Lung (tissue), 16 donors: ENCODE measurements around the gene TXNDC5. TPM values are rescaled to one million over a fixed set of nuclear protein-coding genes. Genes with fewer than 3 reads are reported as not detected.

Experiments used
- ATAC-seq: fragments of 200-7000 bp; cut with Tn5 transposase; one replicate; pipeline ENCODE4 v1.9.1; 2020; ENCODE audit warnings: moderate number of reproducible peaks; ENCODE audit not compliant: insufficient read depth, low FRiP score
- DNase-seq, 3 donors: peaks; one replicate each; pipeline ENCODE4 v3.0.0-alpha.2; 2013 to 2017
- H3K27ac ChIP-seq, 2 donors: one replicate each; pipeline ENCODE4 v1.5.1; 2013; ENCODE audit warnings: mild to moderate bottlenecking in 2 of 2, moderate library complexity in 2 of 2, control low read depth in 1 of 2, inconsistent platforms in 1 of 2, low read depth in 1 of 2, low read length in 1 of 2
- H3K27me3 ChIP-seq, 3 donors: one replicate each; pipeline ENCODE4 v1.5.1; 2013; ENCODE audit warnings: low read length in 2 of 3; ENCODE audit not compliant: control insufficient read depth in 3 of 3, insufficient read depth in 3 of 3
- H3K36me3 ChIP-seq, 4 donors: one replicate each; pipeline ENCODE4 v1.5.1; 2013; ENCODE audit warnings: low read length in 4 of 4, mild to moderate bottlenecking in 1 of 4, moderate library complexity in 1 of 4; ENCODE audit not compliant: control insufficient read depth in 4 of 4, insufficient read depth in 4 of 4
- H3K4me1 ChIP-seq, 5 donors: one replicate each; pipeline ENCODE4 v1.5.1; 2013; ENCODE audit warnings: low read length in 5 of 5, mild to moderate bottlenecking in 2 of 5, moderate library complexity in 1 of 5; ENCODE audit not compliant: control insufficient read depth in 5 of 5, insufficient read depth in 5 of 5
- H3K4me3 ChIP-seq: one replicate; pipeline ENCODE4 v1.5.1; 2013; ENCODE audit warnings: mild to moderate bottlenecking, control low read depth, moderate library complexity
- H3K9ac ChIP-seq, 2 donors: one replicate each; pipeline ENCODE4 v1.5.1; 2013; ENCODE audit warnings: low read length in 2 of 2, control low read depth in 1 of 2; ENCODE audit not compliant: insufficient read depth in 1 of 2
- H3K9me3 ChIP-seq, 4 donors: one replicate each; pipeline ENCODE4 v1.5.1; 2013; ENCODE audit warnings: low read length in 3 of 4, mild to moderate bottlenecking in 1 of 4, moderate library complexity in 1 of 4; ENCODE audit not compliant: control insufficient read depth in 4 of 4, insufficient read depth in 3 of 4
- WGBS, 2 donors: extraction: QIAGEN DNeasy Blood & Tissue Kit; methylation state at CpG; one replicate each; pipeline ENCODE4 v1.1.7; 2013; 5-methylcytosine and 5-hydroxymethylcytosine counted together
- long read RNA-seq, 5 donors: transcript quantifications; one replicate each; lab custom pipeline, GENCODE V29; 2026
- polyA plus RNA-seq, 2 donors: library from polyadenylated mRNA; stranded (reverse); fragments of 200-250 nt; gene quantifications; one replicate each; pipeline ENCODE4 v1.2.1, GENCODE V29; 2013
- total RNA-seq, 2 donors: library from RNA; depleted of rRNA in 1 of 2; stranded (reverse); fragments of >200 nt in 1 of 2; gene quantifications; one replicate each; pipeline ENCODE4 v1.2.1, GENCODE V29; 2014 to 2021
- TF ChIP-seq, protein P1 (sequence below): IDR thresholded peaks from 2 replicates; pipeline ENCODE4 v1.5.1; 2012; ENCODE audit warnings: mild to moderate bottlenecking; ENCODE audit errors: control extremely low read depth, extremely low read depth
- donor health status: control.
- donor health status: control.
- donor health status: Bipolar disorder and iron deficiency.
- donor health status: healthy.
- donor health status: DM: yes; HTN: yes; CAD: no.

TXNDC5 gene
- 100 to 1,000 TPM; 115 to 177 TPM for total RNA-seq
- 100 to 1,000 TPM in 1 of 2 donors, 10 to 100 TPM in 1; 79.2 to 131 TPM for polyA plus RNA-seq
- long read RNA-seq, donor 1, transcript TXNDC5-201 (10 exons, 2,964 nt), result major isoform, 53 of 61 reads
- long read RNA-seq, donor 1, partial matches to known transcripts, result 7 of 61 reads
- long read RNA-seq, donor 1, other reads (novel, unspliced or antisense), result 0 of 61 reads
- long read RNA-seq, donor 2, transcript TXNDC5-201 (10 exons, 2,964 nt), result major isoform, 10 of 11 reads
- long read RNA-seq, donor 2, partial matches to known transcripts, result 0 of 11 reads
- long read RNA-seq, donor 2, other reads (novel, unspliced or antisense), result 0 of 11 reads
- long read RNA-seq, donor 3, transcript TXNDC5-201 (10 exons, 2,964 nt), result major isoform, 18 of 18 reads
- long read RNA-seq, donor 3, partial matches to known transcripts, result 0 of 18 reads
- long read RNA-seq, donor 3, other reads (novel, unspliced or antisense), result 0 of 18 reads
- long read RNA-seq, donor 4, transcript TXNDC5-201 (10 exons, 2,964 nt), result major isoform, 6 of 7 reads
- long read RNA-seq, donor 4, partial matches to known transcripts, result 0 of 7 reads
- long read RNA-seq, donor 4, other reads (novel, unspliced or antisense), result 0 of 7 reads
- long read RNA-seq, donor 5, transcript TXNDC5-201 (10 exons, 2,964 nt), result major isoform, 42 of 48 reads
- long read RNA-seq, donor 5, partial matches to known transcripts, result 0 of 48 reads
- long read RNA-seq, donor 5, other reads (novel, unspliced or antisense), result 5 of 48 reads

- peak within 1 kb of the TSS; percentile 2 to 53 for H3K9ac ChIP-seq
- peak within 1 kb of the TSS; percentile 78 to 85 for H3K27ac ChIP-seq
- H3K36me3 ChIP-seq, result no peaks in the 10 kb centered on the region
- peak; percentile 90 for ATAC-seq
- peaks cover 2 to 14% (median 4%) of the 10 kb centered on the region in 5 donors for H3K4me1 ChIP-seq
- DNase-seq, result peak; percentile 80 to 88 (median 83)
- H3K9me3 ChIP-seq, result no peaks in the 10 kb centered on the region
- peak within 1 kb of the TSS; percentile 84 for H3K4me3 ChIP-seq
- TF ChIP-seq, protein P1, sequence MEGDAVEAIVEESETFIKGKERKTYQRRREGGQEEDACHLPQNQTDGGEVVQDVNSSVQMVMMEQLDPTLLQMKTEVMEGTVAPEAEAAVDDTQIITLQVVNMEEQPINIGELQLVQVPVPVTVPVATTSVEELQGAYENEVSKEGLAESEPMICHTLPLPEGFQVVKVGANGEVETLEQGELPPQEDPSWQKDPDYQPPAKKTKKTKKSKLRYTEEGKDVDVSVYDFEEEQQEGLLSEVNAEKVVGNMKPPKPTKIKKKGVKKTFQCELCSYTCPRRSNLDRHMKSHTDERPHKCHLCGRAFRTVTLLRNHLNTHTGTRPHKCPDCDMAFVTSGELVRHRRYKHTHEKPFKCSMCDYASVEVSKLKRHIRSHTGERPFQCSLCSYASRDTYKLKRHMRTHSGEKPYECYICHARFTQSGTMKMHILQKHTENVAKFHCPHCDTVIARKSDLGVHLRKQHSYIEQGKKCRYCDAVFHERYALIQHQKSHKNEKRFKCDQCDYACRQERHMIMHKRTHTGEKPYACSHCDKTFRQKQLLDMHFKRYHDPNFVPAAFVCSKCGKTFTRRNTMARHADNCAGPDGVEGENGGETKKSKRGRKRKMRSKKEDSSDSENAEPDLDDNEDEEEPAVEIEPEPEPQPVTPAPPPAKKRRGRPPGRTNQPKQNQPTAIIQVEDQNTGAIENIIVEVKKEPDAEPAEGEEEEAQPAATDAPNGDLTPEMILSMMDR, result no peak
- peaks cover 0 to 24% (median 3%) of the 10 kb centered on the region in 3 donors for H3K27me3 ChIP-seq
- WGBS, 2 donors, result 2 to 3% methylated on average over 42 to 75 of the region's 75 CpGs
These were observed at the start of gene TXNDC5 for GRCh38 chr6:7910654-7911344. TSS of gene TXNDC5 (minus strand) at chr6:7910788. CDS start at chr6:7910776, 12 bp downstream.

GRCh38 chr6:7960141-7960540 is 49.6 kb upstream of the TXNDC5 start:
- TF ChIP-seq, protein P1, result no peak
- no peak for DNase-seq
- Histone ChIP-seq H3K27ac (no peak overlapping the region), H3K36me3 (no peaks in the 10 kb centered on the region), H3K9ac (no peak overlapping the region), H3K27me3 (no peaks in the 10 kb centered on the region), H3K9me3 (no peaks in the 10 kb centered on the region), H3K4me3 (no peak overlapping the region), H3K4me1 (no peaks in the 10 kb centered on the region)
- 45 to 63% methylated on average over 4 of the region's 4 CpGs for WGBS, 2 donors
- ATAC-seq, result no peak

DNA sequence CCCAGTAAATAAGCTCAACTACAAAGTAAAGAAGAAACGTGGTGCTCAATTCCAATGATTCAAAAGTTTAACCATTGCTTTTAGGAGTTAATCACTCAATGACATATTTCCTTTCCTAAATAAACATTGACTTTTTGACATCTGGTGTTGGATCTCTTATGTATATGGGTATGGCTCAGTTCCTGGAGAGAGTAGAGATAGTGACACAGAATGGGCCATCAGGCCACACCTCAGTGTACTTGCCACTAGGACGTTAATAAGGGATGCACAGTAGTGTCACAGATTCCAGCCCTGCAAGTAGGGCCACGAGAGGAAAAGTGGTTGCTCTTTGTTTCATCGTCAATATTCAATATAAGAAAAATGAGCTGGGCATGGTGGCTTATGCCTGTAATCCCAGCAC is 48.9 kb upstream of the TXNDC5 start:
- ATAC-seq (no peak), DNase-seq (no peak)
- no peak overlapping the region for H3K9ac ChIP-seq
- TF ChIP-seq, protein P1, result no peak
- H3K4me1 ChIP-seq, result no peaks in the 10 kb centered on the region
- H3K27me3 ChIP-seq, result no peaks in the 10 kb centered on the region
- H3K36me3 ChIP-seq, result no peaks in the 10 kb centered on the region
- no peak overlapping the region for H3K4me3 ChIP-seq
- WGBS, 2 donors, result 71 to 82% methylated on average over 4 of the region's 4 CpGs
- no peak overlapping the region for H3K27ac ChIP-seq
- no peaks in the 10 kb centered on the region for H3K9me3 ChIP-seq
